HUES48 (cell line): Measurements from ENCODE around the gene AKAP6.

Experiments
- H3K27ac ChIP-seq: one replicate; pipeline ENCODE4 v1.7.0; 2013; ENCODE audit warnings: low read depth, low read length, inconsistent platforms
- H3K27me3 ChIP-seq: 2 replicates; pipeline ENCODE4 v1.6.1; 2013; ENCODE audit warnings: mild to moderate bottlenecking, low read length; ENCODE audit not compliant: control insufficient read depth, insufficient read depth
- H3K36me3 ChIP-seq: 2 replicates; pipeline ENCODE4 v1.6.1; 2013; ENCODE audit warnings: low read length; ENCODE audit not compliant: control insufficient read depth, insufficient read depth
- H3K4me1 ChIP-seq: 2 replicates; pipeline ENCODE4 v1.6.1; 2013; ENCODE audit warnings: mild to moderate bottlenecking, low read length; ENCODE audit not compliant: control insufficient read depth, insufficient read depth
- H3K4me3 ChIP-seq: 2 replicates; pipeline ENCODE4 v1.5.1; 2013; ENCODE audit warnings: mild to moderate bottlenecking, low read depth, low read length
- H3K9ac ChIP-seq: 2 replicates; pipeline ENCODE4 v1.6.1; 2013; ENCODE audit warnings: mild to moderate bottlenecking, low read depth, low read length, moderate library complexity
- H3K9me3 ChIP-seq: 2 replicates; pipeline ENCODE4 v1.6.1; 2013; ENCODE audit warnings: low read length; ENCODE audit not compliant: control insufficient read depth, insufficient read depth

The AKAP6 gene, protein sequence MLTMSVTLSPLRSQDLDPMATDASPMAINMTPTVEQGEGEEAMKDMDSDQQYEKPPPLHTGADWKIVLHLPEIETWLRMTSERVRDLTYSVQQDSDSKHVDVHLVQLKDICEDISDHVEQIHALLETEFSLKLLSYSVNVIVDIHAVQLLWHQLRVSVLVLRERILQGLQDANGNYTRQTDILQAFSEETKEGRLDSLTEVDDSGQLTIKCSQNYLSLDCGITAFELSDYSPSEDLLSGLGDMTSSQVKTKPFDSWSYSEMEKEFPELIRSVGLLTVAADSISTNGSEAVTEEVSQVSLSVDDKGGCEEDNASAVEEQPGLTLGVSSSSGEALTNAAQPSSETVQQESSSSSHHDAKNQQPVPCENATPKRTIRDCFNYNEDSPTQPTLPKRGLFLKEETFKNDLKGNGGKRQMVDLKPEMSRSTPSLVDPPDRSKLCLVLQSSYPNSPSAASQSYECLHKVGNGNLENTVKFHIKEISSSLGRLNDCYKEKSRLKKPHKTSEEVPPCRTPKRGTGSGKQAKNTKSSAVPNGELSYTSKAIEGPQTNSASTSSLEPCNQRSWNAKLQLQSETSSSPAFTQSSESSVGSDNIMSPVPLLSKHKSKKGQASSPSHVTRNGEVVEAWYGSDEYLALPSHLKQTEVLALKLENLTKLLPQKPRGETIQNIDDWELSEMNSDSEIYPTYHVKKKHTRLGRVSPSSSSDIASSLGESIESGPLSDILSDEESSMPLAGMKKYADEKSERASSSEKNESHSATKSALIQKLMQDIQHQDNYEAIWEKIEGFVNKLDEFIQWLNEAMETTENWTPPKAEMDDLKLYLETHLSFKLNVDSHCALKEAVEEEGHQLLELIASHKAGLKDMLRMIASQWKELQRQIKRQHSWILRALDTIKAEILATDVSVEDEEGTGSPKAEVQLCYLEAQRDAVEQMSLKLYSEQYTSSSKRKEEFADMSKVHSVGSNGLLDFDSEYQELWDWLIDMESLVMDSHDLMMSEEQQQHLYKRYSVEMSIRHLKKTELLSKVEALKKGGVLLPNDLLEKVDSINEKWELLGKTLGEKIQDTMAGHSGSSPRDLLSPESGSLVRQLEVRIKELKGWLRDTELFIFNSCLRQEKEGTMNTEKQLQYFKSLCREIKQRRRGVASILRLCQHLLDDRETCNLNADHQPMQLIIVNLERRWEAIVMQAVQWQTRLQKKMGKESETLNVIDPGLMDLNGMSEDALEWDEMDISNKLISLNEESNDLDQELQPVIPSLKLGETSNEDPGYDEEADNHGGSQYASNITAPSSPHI (N-terminal part only)

DNA sequence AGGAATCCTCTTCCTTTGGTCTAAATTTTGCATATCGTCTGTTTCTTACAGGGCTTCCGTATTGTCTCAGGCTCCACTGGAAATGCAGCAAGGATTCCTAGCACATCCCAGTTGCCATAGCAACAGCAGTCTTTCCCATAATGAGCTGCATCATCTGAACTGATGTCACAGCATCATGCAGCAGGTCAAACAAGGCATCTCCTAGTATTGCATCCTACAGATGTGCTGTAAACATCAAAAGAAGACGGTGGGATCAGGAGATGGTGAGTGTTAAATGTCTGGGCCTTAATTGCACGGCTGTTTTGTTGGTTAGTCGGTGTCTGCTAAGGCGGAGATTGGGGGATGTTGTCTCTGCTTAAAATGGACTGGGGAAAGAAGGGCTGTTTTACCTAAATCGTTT, at the start of gene AKAP6:
Gene AKAP6, plus strand, starts transcription at position 153 of the 400 bp plus-strand sequence. CDS start 104,196 bp downstream, outside the sequence.
- Histone ChIP-seq H3K36me3 (no peaks in the 10 kb centered on the region), H3K27me3 (no peaks in the 10 kb centered on the region), H3K27ac (no peak within 1 kb of the TSS), H3K4me1 (peaks cover 10% of the 10 kb centered on the region), H3K9me3 (no peaks in the 10 kb centered on the region), H3K9ac (no peak within 1 kb of the TSS), H3K4me3 (no peak within 1 kb of the TSS)

DNA sequence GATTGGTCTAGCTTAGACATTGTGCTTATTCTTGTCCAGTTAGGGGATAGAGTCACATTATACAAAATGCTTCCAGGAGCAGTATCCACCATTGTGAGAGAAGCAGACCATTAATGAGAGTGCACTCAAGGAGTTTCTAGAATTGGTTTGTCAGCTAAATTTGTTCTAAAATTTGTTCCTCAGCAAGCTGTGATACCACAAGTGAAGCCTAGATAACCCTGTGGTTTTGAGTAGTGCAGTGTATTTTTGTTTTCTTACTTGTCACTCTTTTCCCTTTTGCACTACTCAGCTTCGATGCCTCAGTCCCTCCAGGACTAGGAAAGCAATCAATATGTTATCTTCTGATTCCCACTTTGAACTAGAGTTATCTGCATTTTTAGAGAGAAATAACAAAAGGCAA, 42.5 kb upstream of the AKAP6 start:
- Histone ChIP-seq H3K9me3 (peaks cover 2% of the 10 kb centered on the region), H3K27me3 (no peaks in the 10 kb centered on the region), H3K9ac (no peak overlapping the region), H3K4me3 (no peak overlapping the region), H3K4me1 (no peaks in the 10 kb centered on the region), H3K27ac (no peak overlapping the region), H3K36me3 (no peaks in the 10 kb centered on the region)

DNA sequence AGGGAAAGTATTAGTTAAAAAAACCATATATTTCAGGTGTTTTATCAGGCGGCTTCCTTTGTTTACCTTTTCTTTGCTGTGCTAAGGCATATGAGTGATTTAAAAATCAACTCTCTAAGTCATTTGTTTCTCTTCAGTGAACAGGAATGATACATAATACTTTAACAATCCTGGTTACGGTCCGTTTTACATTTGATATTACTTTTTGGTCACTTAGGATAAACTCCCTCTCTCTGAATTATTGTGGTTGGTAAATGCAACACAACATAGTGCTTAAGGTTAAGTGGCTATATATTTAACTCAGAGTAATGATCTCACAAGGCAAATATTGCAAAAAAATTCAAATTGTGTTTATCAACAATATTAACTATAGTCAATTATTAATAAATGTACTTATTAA, 32.7 kb upstream of the AKAP6 start:
- no peaks in the 10 kb centered on the region for H3K4me1 ChIP-seq
- no peak overlapping the region for H3K27ac ChIP-seq
- no peaks in the 10 kb centered on the region for H3K27me3 ChIP-seq
- H3K36me3 ChIP-seq, result no peaks in the 10 kb centered on the region
- no peaks in the 10 kb centered on the region; the same call in 1 of the 2 replicates for H3K9me3 ChIP-seq
- no peak overlapping the region for H3K4me3 ChIP-seq
- H3K9ac ChIP-seq, result no peak overlapping the region

DNA sequence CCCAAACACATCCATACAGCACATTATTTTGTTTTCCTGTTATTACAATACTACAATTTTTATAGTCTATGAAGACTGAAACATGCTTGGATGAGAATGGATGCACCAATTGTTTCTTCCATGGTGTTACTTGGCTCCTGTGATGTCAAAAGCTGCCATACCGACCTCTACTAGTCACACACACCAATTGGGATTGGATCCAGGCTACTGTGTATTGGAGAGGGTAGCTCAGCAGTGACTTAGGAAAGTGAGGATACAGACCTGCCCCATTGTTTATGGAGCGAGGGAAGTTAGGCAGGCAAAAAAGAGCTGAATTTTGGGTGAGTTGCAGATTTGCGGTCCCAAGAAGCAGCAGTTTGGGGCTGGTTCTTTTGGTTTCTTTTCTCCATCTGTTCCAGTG, 30.8 kb upstream of the AKAP6 start:
- H3K9ac ChIP-seq, result no peak overlapping the region
- H3K27ac ChIP-seq, result no peak overlapping the region
- no peaks in the 10 kb centered on the region for H3K4me1 ChIP-seq
- H3K4me3 ChIP-seq, result no peak overlapping the region
- H3K27me3 ChIP-seq, result no peaks in the 10 kb centered on the region
- H3K9me3 ChIP-seq, result no peaks in the 10 kb centered on the region
- H3K36me3 ChIP-seq, result no peaks in the 10 kb centered on the region

DNA sequence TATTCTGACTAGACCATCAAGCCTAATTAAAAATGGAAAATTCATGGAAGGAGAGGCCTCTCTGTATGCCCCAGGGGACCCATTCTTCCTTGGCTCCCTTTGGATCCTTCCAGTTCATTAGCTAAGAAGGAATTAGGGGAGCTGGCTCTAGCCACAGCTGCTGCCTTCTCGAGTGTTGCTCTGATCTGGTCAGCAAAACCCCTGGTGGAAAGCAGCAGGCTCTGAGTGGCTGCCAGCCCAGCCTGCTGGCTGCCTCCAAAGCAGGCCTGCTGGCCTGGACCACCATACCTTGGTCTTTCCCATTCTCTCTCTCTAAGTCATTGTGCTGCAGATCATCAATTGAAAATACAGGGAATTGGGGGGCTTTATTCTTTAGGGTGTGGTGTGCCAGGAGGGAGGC, 29.0 kb upstream of the AKAP6 start:
- Histone ChIP-seq H3K27me3 (no peaks in the 10 kb centered on the region), H3K9ac (no peak overlapping the region), H3K4me3 (no peak overlapping the region), H3K36me3 (no peaks in the 10 kb centered on the region), H3K4me1 (no peaks in the 10 kb centered on the region), H3K9me3 (no peaks in the 10 kb centered on the region), H3K27ac (no peak overlapping the region)

DNA sequence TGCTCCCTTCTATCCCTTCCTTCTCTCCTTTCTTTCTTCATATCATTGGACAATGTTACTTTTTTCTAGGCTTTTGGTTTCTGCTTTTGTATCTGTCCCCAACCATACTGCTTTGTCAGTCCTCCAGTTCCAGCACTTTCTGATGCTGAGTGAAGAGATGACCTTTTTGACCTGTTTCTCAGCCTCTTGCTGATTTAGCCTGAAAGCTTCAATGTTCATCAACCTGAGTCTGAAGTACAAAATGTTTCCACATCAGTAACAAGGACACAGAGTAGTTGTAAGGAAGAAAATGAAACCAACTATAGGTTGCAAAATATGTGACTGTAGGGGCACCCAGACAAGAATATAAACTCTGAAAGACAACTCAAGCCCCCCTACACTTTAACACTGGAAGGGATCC, 25.2 kb upstream of the AKAP6 start:
- no peak overlapping the region for H3K4me3 ChIP-seq
- H3K36me3 ChIP-seq, result no peaks in the 10 kb centered on the region
- H3K27me3 ChIP-seq, result no peaks in the 10 kb centered on the region
- H3K9me3 ChIP-seq, result no peaks in the 10 kb centered on the region
- H3K9ac ChIP-seq, result no peak overlapping the region
- no peak overlapping the region for H3K27ac ChIP-seq
- H3K4me1 ChIP-seq, result no peaks in the 10 kb centered on the region

DNA sequence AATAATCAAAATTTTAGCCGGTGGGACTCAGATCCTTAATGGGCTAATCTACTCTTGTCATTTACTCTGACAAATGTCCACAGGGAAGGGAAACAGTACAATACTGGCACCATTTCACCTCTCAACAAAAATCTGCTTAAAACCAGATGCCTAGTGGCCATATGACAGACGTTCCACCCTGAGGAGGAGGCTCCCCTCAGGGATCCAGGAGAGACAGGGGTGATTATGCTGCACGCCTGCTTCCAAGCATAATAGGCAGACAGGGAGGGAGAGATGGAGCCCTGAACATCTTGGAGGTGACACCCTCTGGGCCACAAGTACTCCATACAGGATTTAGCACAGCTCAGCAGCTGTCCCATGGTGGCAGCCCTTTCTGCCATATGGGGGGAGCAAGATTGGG, 24.8 kb upstream of the AKAP6 start:
- Histone ChIP-seq H3K9ac (no peak overlapping the region), H3K4me1 (no peaks in the 10 kb centered on the region), H3K27me3 (no peaks in the 10 kb centered on the region), H3K27ac (no peak overlapping the region), H3K9me3 (no peaks in the 10 kb centered on the region), H3K36me3 (no peaks in the 10 kb centered on the region), H3K4me3 (no peak overlapping the region)

DNA sequence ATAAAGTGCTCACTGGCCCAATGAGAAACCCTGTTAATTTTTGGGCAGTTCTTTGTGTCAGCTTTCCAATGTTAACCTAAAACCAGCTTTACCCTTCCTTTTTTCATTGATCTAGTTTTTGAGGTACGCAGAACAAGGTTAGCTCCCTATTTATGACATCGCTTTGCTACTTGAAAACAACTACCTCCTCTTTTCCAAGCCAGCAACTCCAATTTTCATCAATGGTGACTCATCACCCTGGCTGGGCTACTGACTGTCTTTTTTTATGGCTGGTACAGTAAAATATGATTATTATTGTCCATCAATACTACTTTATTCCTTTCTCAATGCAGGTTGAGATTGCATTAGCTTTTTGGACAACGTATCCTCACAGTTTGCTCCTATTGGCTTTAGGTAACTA, 22.5 kb upstream of the AKAP6 start:
- no peaks in the 10 kb centered on the region for H3K27me3 ChIP-seq
- H3K36me3 ChIP-seq, result no peaks in the 10 kb centered on the region
- no peak overlapping the region for H3K27ac ChIP-seq
- no peak overlapping the region for H3K4me3 ChIP-seq
- H3K4me1 ChIP-seq, result no peaks in the 10 kb centered on the region
- H3K9me3 ChIP-seq, result no peaks in the 10 kb centered on the region
- H3K9ac ChIP-seq, result no peak overlapping the region

DNA sequence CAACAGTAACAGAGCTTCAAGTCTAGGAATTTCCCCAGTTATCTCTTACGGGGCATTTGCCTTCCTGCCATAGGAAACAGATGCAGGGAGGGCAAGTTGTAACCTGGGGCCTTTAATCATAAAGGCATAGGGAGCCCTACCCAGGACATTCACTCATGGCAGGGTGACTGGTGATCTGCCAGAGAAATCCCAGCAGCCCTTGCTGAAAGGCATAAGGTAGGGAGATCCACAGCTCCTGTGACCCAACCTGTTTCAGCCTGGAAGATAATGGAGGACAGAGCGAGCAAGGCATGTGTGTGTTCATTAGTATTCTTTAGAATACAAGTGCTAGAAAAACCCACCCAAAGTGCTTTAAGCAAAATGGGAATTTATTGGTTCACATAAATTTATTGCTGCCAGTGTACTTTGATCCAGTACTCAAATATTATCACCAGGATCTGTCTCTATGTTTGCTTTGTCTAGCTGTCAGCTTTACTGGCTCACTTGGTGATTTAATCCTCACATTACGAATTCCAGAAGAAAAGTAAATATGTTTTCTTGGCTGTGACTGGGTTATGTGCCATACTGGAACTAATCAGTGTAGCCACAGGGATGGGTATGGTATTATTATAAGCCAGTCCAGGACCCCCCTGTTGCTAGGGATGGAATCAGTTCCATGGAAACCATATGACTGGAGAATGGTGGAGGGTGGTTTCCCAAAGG, 21.1 kb upstream of the AKAP6 start:
- no peaks in the 10 kb centered on the region for H3K27me3 ChIP-seq
- no peaks in the 10 kb centered on the region for H3K36me3 ChIP-seq
- no peak overlapping the region for H3K9ac ChIP-seq
- no peak overlapping the region for H3K4me3 ChIP-seq
- H3K4me1 ChIP-seq, result no peaks in the 10 kb centered on the region
- no peak overlapping the region for H3K27ac ChIP-seq
- H3K9me3 ChIP-seq, result no peaks in the 10 kb centered on the region

DNA sequence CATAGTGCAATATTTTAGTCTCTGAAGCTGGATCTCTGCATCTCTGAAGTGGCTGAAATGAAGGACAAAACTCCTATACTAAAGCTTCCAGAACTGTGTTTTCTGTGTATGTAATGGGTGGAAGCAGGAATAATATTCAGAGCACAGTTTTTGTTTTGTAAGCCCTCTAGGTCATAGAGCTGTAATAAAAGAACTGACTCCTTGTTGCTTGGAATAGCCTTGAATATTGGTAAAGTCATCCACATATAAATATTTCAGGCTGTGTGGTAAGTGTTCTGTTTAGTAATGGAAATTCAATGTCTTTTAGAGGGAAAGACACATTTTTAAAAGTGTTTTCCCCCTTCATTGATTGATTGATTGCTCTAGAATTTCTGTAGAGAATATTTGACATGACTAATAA, 18.2 kb upstream of the AKAP6 start:
- no peak overlapping the region for H3K4me3 ChIP-seq
- H3K27ac ChIP-seq, result no peak overlapping the region
- H3K9me3 ChIP-seq, result no peaks in the 10 kb centered on the region
- H3K4me1 ChIP-seq, result no peaks in the 10 kb centered on the region
- no peak overlapping the region for H3K9ac ChIP-seq
- H3K36me3 ChIP-seq, result no peaks in the 10 kb centered on the region
- no peaks in the 10 kb centered on the region for H3K27me3 ChIP-seq
